ENCODE results near the gene ABHD5.

GRCh38 chr3:43768381-43768973 lies 77.7 kb downstream of the ABHD5 start:
- TF ChIP-seq CTCF (IDR thresholded peaks at IDR 0.05) = no peak
- TF ChIP-seq POLR2A (IDR thresholded peaks at IDR 0.05) = no peak

Measured in Peyer's patch (tissue), 4 donors.